Measurements from ENCODE around the gene KLHL42.
"Not testable (repeated sequence)": the region's sequence is repeated elsewhere in the genome, so short reads cannot be mapped to it uniquely, and the experiment has no call there.

The KLHL42 gene

GRCh38 chr12:27845187-27845586 is 65.2 kb downstream of the KLHL42 start:
- no peak overlapping the region for H3K9ac ChIP-seq (ENCODE audit: low read length)
- H3K27ac ChIP-seq (ENCODE audit: low read length): no peak overlapping the region
- no peak overlapping the region for H3K4me3 ChIP-seq (ENCODE audit: low read length)
- H3K9me3 ChIP-seq (ENCODE audit: control insufficient read depth, low read depth, low read length): no peaks in the 10 kb centered on the region
- no peaks in the 10 kb centered on the region for H3K4me1 ChIP-seq (ENCODE audit: control insufficient read depth, low read depth, low read length)
- H3K27me3 ChIP-seq (ENCODE audit: control insufficient read depth, insufficient read depth, low read length): no peaks in the 10 kb centered on the region
- no peaks in the 10 kb centered on the region for H3K36me3 ChIP-seq (ENCODE audit: control insufficient read depth, low read depth, low read length)

DNA sequence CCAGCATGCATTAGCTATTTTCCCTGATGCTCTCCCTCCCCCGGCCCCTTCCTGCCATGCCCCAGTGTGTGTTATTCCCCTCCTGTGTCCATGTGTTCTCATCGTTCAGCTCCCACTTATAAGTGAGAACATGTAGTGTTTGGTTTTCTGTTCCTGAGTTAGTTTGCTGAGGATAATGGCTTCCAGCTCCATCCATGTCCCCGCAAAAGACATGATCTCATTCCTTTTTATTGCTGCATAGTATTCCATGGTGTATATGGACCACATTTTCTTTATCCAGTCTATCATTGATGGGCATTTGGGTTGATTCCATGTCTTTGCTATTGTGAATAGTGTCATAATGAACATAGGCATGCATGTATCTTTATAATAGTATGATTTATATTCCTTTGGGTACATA is 65.7 kb downstream of the KLHL42 start:
- not testable (repeated sequence) for H3K27ac ChIP-seq (ENCODE audit: low read length); H3K36me3 ChIP-seq (ENCODE audit: control insufficient read depth, low read depth, low read length); H3K9me3 ChIP-seq (ENCODE audit: control insufficient read depth, low read depth, low read length); H3K4me3 ChIP-seq (ENCODE audit: low read length); H3K27me3 ChIP-seq (ENCODE audit: control insufficient read depth, insufficient read depth, low read length); H3K4me1 ChIP-seq (ENCODE audit: control insufficient read depth, low read depth, low read length); H3K9ac ChIP-seq (ENCODE audit: low read length)

- H3K27me3 ChIP-seq (ENCODE audit: control insufficient read depth, insufficient read depth, low read length); H3K9me3 ChIP-seq (ENCODE audit: control insufficient read depth, low read depth, low read length); H3K36me3 ChIP-seq (ENCODE audit: control insufficient read depth, low read depth, low read length); H3K4me1 ChIP-seq (ENCODE audit: control insufficient read depth, low read depth, low read length); H3K9ac ChIP-seq (ENCODE audit: low read length); H3K27ac ChIP-seq (ENCODE audit: low read length); H3K4me3 ChIP-seq (ENCODE audit: low read length): not testable (repeated sequence)
Observed at GRCh38 chr12:27847293-27847692, 67.3 kb downstream of the KLHL42 start.

DNA sequence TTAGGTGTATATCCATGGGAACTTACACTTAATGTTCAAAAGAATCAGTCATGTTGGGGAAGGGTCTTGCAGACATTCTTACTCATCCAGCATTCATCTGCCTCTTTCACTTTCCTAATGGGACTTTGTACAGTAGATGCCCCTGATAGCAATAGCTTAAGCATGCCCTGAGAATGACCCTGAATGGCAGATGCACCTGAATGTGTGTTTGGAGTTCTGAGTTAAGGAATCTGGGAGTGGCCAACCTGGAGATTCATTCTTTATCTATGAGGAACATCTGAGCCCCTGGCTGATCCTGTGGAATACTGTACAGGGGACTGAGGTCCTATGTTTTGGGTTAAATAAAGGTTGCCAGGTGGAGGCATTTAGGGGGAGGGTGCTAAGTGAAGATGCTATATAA is 71.3 kb downstream of the KLHL42 start:
- Histone ChIP-seq H3K27me3 (ENCODE audit: control insufficient read depth, insufficient read depth, low read length) (no peaks in the 10 kb centered on the region), H3K4me1 (ENCODE audit: control insufficient read depth, low read depth, low read length) (no peaks in the 10 kb centered on the region), H3K36me3 (ENCODE audit: control insufficient read depth, low read depth, low read length) (no peaks in the 10 kb centered on the region), H3K4me3 (ENCODE audit: low read length) (no peak overlapping the region), H3K9me3 (ENCODE audit: control insufficient read depth, low read depth, low read length) (no peaks in the 10 kb centered on the region), H3K9ac (ENCODE audit: low read length) (no peak overlapping the region), H3K27ac (ENCODE audit: low read length) (no peak overlapping the region)

DNA sequence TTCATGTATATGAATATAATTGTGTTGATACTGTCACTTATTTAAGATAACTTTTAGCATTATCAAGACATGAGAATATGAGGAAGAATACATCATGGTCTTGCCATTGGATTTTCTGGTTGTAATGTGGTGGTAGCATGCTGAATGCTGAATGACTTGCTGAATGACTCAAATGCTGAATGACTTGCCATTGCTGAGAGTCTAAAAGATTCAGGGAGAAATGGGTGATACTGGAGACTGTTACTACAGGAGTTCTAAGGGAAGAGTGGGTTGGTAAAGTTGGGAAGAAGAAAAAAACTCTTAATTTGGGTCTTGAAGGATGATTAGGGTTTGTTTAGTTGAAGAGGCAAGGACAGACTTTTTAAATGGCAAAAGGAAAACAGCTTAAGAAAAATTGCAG is 72.1 kb downstream of the KLHL42 start:
- no peak overlapping the region for H3K4me3 ChIP-seq (ENCODE audit: low read length)
- H3K9ac ChIP-seq (ENCODE audit: low read length): no peak overlapping the region
- no peaks in the 10 kb centered on the region for H3K27me3 ChIP-seq (ENCODE audit: control insufficient read depth, insufficient read depth, low read length)
- H3K4me1 ChIP-seq (ENCODE audit: control insufficient read depth, low read depth, low read length): no peaks in the 10 kb centered on the region
- H3K36me3 ChIP-seq (ENCODE audit: control insufficient read depth, low read depth, low read length): no peaks in the 10 kb centered on the region
- no peaks in the 10 kb centered on the region for H3K9me3 ChIP-seq (ENCODE audit: control insufficient read depth, low read depth, low read length)
- H3K27ac ChIP-seq (ENCODE audit: low read length): no peak overlapping the region
